Fibroblast of villous mesenchyme (primary cell): Measurements from ENCODE around the gene POMT2. TPM values are rescaled to one million over a fixed set of nuclear protein-coding genes. Genes with fewer than 3 reads are reported as not detected.

Experiments
- DNase-seq: peaks from one replicate; pipeline ENCODE4 v3.0.0-alpha.2; 2010; ENCODE audit warnings: low read depth
- H3K4me3 ChIP-seq: 2 replicates; pipeline ENCODE4 v1.5.1; 2011; ENCODE audit warnings: low read depth, mild to moderate bottlenecking, low read length
- total RNA-seq: library from RNA; depleted of rRNA; stranded (reverse); fragments of >200 nt; gene quantifications from 2 replicates; pipeline ENCODE4 v1.2.3, GENCODE V29; 2012
- TF ChIP-seq, protein P1 (sequence below): IDR thresholded peaks from 2 replicates; pipeline ENCODE4 v1.5.1; 2012; ENCODE audit warnings: low read depth, mild to moderate bottlenecking, low read length; ENCODE audit not compliant: insufficient read depth

POMT2 gene
- total RNA-seq, 1 donor, result 18.1 TPM

DNA sequence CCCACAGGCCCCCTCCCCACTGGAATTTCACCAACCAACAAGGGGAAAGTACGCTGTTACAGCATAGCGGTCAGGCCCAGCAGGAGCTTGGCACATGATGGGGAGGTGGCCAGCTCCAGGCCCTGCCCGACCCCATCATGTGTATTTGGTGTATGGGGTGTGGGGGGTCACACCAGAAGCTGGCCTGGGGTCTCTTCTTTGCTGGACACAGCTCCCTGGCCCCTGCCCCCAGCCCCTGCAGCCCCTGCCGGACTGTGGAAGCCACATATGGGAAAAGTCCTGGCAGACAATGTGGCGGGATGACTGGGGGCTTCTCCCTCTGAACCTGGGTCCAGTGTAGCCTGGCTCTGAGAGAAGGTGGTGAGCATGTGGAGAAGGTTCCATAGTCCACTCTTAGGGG lies 62.1 kb downstream of the POMT2 start:
- DNase-seq, result no peak
- H3K4me3 ChIP-seq, result no peak overlapping the region
- TF ChIP-seq, protein P1, sequence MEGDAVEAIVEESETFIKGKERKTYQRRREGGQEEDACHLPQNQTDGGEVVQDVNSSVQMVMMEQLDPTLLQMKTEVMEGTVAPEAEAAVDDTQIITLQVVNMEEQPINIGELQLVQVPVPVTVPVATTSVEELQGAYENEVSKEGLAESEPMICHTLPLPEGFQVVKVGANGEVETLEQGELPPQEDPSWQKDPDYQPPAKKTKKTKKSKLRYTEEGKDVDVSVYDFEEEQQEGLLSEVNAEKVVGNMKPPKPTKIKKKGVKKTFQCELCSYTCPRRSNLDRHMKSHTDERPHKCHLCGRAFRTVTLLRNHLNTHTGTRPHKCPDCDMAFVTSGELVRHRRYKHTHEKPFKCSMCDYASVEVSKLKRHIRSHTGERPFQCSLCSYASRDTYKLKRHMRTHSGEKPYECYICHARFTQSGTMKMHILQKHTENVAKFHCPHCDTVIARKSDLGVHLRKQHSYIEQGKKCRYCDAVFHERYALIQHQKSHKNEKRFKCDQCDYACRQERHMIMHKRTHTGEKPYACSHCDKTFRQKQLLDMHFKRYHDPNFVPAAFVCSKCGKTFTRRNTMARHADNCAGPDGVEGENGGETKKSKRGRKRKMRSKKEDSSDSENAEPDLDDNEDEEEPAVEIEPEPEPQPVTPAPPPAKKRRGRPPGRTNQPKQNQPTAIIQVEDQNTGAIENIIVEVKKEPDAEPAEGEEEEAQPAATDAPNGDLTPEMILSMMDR, result no peak

GRCh38 chr14:77257700-77258099 lies 63.0 kb downstream of the POMT2 start:
- H3K4me3 ChIP-seq, result no peak overlapping the region
- TF ChIP-seq, protein P1, result no peak
- DNase-seq, result no peak

DNA sequence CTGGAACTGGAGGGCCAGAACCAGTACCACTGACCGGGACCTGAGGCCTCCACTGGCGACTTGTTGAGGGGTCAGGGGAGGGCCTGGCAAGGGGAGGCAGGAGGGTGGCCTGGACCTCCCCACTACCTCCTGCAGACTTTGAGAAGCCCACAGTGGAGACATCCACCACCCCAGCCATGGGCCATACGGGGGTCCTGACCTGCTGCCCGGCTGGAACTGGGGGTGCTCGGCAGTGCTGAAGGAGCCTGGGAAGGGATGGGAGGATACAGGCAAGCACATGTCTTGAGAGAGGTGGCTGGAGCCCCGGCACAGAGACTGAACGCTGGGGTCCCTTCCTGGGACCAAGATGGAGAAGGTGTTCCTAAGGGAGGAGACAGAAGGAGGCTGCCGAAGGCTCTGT lies 64.0 kb downstream of the POMT2 start:
- TF ChIP-seq, protein P1, result no peak
- H3K4me3 ChIP-seq, result no peak overlapping the region
- DNase-seq, result no peak

- TF ChIP-seq, protein P1, result no peak
- H3K4me3 ChIP-seq, result no peak overlapping the region
Observed at GRCh38 chr14:77253333-77254190, 67.1 kb downstream of the POMT2 start.

DNA sequence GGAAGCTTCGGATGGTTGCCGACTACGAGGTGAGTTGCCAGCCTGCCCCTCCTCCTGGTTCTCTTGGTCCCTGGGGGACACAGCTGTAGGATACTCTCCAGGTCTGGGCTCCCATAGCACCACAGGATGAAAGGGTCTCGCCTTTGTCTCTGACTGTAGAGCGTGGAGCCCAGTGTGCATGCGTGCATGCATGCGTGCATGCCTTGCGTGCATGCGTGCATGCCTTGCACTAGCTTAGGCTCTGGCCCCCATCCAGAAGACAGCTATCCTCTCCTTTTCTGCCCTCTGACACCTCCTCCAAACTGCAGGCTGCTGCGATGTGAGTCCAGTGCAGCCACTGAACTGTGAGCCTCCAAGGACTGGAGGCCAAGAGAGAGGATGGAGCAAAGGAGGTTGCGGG lies 68.8 kb downstream of the POMT2 start:
- H3K4me3 ChIP-seq, result no peak overlapping the region
- TF ChIP-seq, protein P1, result no peak
- DNase-seq, result no peak

More at GRCh38 chr14:77253333-77254190, 67.1 kb downstream of the POMT2 start:
- no peak for DNase-seq

- no peak for DNase-seq
- TF ChIP-seq, protein P1, result no peak
- no peak overlapping the region for H3K4me3 ChIP-seq
Observed at GRCh38 chr14:77250927-77251326, 69.8 kb downstream of the POMT2 start.
